ENCODE data around the gene IL19.

DNA sequence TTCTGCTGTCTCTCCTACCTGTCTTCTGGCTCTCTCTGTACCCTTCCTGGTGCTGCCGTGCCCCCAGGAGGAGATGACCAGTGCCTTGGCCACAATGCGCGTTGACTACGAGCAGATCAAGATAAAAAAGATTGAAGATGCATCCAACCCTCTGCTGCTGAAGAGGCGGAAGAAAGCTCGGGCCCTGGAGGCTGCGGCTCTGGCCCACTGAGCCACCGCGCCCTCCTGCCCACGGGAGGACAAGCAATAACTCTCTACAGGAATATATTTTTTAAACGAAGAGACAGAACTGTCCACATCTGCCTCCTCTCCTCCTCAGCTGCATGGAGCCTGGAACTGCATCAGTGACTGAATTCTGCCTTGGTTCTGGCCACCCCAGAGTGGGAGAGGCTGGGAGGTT, 38.1 kb upstream of the IL19 start:
- TF ChIP-seq, protein P1, sequence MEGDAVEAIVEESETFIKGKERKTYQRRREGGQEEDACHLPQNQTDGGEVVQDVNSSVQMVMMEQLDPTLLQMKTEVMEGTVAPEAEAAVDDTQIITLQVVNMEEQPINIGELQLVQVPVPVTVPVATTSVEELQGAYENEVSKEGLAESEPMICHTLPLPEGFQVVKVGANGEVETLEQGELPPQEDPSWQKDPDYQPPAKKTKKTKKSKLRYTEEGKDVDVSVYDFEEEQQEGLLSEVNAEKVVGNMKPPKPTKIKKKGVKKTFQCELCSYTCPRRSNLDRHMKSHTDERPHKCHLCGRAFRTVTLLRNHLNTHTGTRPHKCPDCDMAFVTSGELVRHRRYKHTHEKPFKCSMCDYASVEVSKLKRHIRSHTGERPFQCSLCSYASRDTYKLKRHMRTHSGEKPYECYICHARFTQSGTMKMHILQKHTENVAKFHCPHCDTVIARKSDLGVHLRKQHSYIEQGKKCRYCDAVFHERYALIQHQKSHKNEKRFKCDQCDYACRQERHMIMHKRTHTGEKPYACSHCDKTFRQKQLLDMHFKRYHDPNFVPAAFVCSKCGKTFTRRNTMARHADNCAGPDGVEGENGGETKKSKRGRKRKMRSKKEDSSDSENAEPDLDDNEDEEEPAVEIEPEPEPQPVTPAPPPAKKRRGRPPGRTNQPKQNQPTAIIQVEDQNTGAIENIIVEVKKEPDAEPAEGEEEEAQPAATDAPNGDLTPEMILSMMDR (IDR thresholded peaks at IDR 0.05; ENCODE audit: poor library complexity), result no peak
- no peak for TF ChIP-seq EZH2 (IDR thresholded peaks at IDR 0.05; ENCODE audit: borderline replicate concordance)
- TF ChIP-seq EZH2phosphoT487 (IDR thresholded peaks at IDR 0.05; ENCODE audit: low read depth, severe bottlenecking, unreplicated experiment), result no peak

Measured in hepatocyte (in vitro differentiated cells).